NCI-H524 treated with DMSO at 0.1 percent for 48 hours (cell line): Measurements from ENCODE around the gene ZNF808.
"Not testable (repeated sequence)": the region's sequence is repeated elsewhere in the genome, so short reads cannot be mapped to it uniquely, and the experiment has no call there.

ENCODE experiments used
- DNase-seq: peaks from one replicate; lab custom pipeline; 2025; lab: John Stamatoyannopoulos, UW

Gene ZNF808

DNA sequence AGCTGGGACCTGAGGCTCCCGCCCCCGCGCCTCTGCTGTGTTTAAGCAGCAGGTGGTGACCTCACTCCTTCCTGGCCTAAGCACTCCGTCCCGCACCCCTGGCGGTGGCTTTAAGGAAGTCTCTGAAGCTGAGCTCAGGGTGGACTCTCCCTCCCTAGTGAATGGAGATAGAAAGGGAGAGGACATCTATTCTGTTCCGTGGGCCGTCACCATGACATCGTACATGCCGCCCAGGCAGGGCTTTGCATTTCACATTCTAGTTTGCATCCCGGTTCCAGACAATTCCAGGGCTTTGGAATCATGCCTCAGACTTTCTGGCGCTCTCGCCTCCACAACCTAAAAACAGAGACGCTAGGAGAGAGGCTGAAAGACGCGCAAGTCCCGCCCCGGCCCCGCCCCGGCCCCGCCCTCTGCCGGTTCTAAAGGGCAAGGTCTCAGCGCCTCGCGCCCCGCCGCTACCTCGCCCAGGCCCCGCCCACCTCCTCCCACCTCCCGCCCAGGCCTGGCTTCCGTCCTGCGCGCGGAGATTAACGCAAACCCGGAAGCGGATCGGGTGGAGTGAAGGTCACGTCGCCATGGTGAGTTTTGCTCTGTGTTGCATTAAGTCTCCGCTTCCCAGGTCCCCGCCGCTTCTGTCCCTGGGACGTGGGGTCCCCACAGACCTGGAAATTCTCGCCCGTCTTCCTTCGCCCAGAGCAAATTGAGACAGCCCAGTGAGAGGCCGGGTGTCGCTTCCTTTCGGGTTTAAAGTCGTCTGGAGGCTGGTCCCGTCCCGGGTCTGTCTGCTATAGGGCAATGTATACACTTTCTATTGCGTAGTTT, at the start of gene ZNF808:
Gene ZNF808, plus strand, starts transcription at position 535 of the 822 bp plus-strand sequence. CDS start 15,617 bp downstream, outside the sequence.
- DNase-seq = peak; percentile 64

- not testable (repeated sequence) for DNase-seq
Observed at GRCh38 chr19:52484111-52484743, 43.2 kb upstream of the ZNF808 start.

DNA sequence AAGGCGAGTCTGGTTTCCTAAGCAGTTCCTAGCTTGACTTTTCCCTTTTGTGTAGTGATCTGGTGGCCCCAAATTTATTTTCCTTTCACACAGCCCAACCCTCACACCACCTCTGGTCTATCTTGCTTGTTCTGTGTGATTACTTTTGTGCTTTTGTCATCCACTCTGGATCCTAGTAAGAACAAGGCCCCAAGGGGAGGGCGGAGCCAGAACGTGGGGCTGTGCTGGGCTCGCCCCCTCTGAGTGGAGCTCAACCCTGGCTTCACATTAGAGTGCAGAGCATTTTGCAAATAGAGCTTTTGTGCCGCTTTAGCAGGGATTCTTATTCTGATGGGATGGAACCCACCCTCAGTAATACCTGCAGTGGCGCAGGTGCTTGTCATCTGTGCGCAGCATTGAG, 42.4 kb upstream of the ZNF808 start:
- DNase-seq = not testable (repeated sequence)

GRCh38 chr19:52485561-52486240, 41.8 kb upstream of the ZNF808 start:
- not testable (repeated sequence) for DNase-seq

GRCh38 chr19:52492201-52492993, 35.1 kb upstream of the ZNF808 start:
- no peak for DNase-seq

DNA sequence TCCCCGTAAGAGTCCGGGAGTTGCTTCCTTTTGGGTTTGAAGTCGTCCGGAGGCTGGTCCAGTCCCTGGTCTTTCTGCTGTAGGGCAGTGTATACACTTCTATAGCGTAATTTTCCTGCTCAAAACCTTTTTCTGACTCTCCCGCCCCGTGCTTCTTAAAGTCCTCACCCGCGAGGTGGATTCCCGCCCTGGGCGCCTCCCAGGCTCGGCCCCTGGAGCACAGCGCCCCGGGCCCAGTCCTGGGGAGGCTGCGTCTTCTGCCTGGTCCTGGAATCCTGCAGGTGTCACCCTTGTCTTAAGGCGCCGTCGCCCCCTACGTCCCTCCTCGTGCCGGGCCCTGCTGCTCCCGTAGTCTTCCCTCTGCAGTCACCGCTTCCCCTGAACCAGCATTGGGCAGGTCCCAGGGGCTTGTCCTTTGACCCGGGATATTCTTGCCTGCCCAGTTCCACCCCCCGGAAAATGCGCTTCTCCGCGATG, 34.4 kb upstream of the ZNF808 start:
- no peak for DNase-seq

- no peak for DNase-seq
Observed at GRCh38 chr19:52494518-52494917, 33.0 kb upstream of the ZNF808 start.

GRCh38 chr19:52498571-52498970, 28.9 kb upstream of the ZNF808 start:
- DNase-seq = no peak

DNA sequence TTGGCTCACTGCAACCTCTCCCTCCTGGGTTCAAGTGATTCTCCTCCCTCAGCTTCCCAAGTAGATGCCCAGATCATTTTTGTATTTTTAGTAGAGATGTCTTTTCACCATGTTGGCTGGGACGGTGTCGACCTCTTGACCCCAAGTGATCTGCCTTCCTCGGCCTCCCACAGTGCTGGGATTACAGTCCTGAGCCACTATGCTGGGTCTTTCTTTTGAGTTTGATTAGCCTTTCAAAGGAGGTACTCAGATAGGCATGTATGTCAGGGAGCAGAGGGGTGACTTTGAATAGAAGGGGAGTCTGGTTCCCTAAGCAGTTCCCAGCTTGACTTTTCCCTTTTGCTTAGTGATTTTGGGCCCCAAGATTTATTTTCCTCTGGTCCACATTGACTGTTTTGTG, 27.0 kb upstream of the ZNF808 start:
- not testable (repeated sequence) for DNase-seq

DNA sequence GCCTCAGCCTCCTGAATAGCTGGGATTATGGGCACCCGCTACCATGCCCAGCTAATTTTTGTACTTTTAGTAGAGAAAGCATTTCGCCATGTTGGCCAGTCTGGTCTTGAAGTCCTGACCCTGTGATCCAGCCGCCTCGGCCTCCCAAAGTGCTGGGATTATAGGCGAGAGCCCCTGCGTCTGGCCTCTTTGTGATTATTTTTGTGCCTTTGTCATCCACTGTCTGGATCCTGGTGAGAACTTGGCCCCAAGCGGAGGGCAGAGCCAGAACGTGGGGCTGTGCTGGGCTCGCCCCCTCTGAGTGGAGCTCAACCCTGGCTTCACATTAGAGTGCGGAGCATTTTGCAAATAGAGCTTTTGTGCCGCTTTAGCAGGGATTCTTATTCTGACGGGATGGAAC, 26.5 kb upstream of the ZNF808 start:
- not testable (repeated sequence) for DNase-seq

- no peak for DNase-seq
Observed at GRCh38 chr19:52507266-52507665, 20.2 kb upstream of the ZNF808 start.

DNA sequence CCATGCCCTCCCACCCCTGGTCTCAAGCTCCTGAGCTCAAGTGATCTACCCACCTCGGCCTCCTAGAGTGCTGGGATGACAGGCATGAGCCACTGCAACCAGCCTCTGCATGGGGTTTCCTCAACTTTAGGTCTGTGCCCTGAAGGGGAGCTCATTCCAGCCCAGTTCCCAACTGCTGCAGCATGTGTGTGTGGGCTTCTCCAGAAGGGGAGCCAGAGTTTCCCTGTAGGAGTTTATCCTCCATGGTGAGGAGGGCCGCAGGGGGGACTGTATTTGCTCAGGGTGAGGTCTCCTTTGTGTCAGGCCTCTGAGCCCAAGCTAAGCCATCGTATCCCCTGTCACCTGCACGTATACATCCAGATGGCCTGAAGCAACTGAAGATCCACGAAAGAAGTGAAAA, 11.3 kb upstream of the ZNF808 start:
- DNase-seq = no peak

- DNase-seq = no peak
Observed at GRCh38 chr19:52518646-52519045, 8.8 kb upstream of the ZNF808 start.

DNA sequence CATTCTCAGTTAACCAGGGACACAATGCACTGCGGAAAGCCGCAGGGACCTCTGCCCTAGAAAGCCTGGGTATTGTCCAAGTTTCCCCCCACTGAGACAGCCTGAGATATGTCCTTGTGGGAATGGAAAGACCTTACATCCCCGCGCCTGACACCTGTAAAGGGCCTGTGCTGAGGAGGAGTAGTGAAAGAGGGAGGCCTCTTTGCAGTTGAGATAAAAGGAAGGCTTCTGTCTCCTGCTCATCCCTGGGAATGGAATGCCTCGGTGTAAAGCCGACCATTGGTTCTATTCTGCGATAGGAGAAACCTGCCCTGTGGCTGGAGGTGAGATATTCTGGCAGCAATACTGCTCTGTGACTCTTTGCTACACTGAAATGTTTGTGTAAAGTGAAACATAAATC, 8.3 kb upstream of the ZNF808 start:
- not testable (repeated sequence) for DNase-seq

DNA sequence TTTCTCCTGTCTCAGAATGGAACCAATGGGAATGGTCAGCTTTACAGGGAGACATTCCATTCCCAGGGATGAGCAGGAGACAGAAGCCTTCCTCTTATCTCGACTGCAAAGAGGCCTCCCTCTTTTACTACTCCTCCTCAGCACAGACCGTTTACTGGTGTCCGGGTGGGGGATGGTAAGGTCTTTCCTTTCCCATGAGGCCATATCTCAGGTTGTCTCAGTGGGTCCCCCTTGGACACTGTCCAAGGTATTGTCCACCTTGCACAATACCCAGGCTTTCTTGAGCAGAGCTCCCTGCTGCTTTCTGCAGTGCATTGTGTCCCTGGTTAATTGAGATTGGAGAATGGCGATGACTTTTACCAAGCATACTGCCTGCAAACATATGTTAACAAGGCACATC, 7.5 kb upstream of the ZNF808 start:
- no peak for DNase-seq

DNA sequence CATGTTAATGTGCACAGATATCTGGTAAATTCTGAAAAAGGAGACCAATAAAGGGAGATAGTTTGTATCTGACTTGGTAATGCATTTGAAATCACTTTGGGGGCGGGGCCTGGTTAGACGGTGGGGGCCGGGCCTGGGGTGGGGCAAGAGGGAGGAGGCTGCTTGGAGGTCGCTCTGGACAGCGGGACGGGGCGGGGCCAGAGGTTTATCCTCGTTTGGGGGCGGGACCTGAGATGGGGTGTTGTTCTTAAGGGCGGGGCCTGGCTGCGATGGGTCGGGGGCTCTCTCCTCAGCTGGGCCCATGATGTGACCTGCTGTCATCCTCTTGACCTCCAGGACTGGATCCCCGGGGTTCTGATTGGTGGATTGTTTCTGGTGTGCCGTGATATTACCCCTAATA, 4.9 kb upstream of the ZNF808 start:
- DNase-seq = no peak

DNA sequence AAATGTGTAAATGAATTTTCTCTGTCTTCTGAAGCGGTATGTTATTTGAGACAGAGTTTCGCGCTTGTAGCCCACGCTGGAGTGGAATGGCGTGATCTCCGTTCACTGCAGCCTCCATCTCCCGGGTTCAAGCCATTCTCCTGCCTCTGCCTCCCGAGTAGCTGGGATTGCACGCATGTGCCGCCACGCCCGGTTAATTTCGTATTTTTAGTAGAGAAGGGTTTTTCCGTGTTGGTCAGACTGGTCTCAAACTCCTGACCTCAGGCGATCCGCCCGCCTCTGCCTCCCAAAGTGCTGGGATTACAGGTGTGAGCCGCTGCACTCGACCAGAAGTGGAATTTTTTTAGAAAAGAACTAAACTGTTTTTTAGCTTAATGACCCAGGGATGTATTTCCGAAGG, 3.4 kb upstream of the ZNF808 start:
- no peak for DNase-seq

- DNase-seq = no peak
Observed at GRCh38 chr19:52527956-52528351, 486 bp downstream of the ZNF808 start.

GRCh38 chr19:52532480-52532879, 5.0 kb downstream of the ZNF808 start:
- DNase-seq = no peak

- DNase-seq = no peak
Observed at GRCh38 chr19:52533901-52534300, 6.4 kb downstream of the ZNF808 start.

DNA sequence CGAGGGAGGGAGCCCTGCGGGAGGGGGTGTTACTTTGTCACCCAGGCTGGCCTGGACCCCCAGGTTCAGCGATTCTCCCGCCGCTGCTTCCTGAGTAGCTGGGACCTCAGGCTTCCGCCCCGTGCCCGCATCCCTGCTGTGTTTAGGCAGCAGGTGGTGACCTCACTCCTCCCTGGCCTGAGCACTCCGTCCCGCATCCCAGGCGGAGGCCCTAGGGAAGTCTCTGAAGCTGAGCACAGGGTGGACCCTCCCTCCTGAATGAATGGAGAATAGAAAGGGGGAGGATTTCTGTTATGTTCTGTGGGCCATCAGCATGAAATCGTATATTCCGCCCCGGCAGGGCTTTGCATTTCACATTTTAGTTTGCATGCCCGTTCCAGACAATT, 7.9 kb downstream of the ZNF808 start:
- not testable (repeated sequence) for DNase-seq
